Neural cell (in vitro differentiated cells): ENCODE results near the gene PRKCZ. TPM values are rescaled to one million over a fixed set of nuclear protein-coding genes. Genes with fewer than 3 reads are reported as not detected.

ENCODE experiments used
- H2AFZ ChIP-seq: fragments of 200-600, 300-800 bp; sonication (generic), shearing (Covaris generic); 2 replicates; pipeline ENCODE4 v1.6.0; 2014; ENCODE audit warnings: low read depth, mild to moderate bottlenecking, antibody characterized with exemption, low read length, moderate library complexity
- H3F3A ChIP-seq: fragments of 200-600 bp; shearing (Covaris generic); 2 replicates; pipeline ENCODE4 v1.6.1; 2016; ENCODE audit warnings: mild to moderate bottlenecking, moderate library complexity, mixed read lengths, antibody characterized with exemption, low read length; ENCODE audit not compliant: insufficient read depth, poor library complexity, severe bottlenecking
- H3K27ac ChIP-seq: fragments of 200-600, 300-800 bp; sonication (generic), shearing (Covaris generic); 2 replicates; pipeline ENCODE4 v1.5.1; 2014; ENCODE audit warnings: mild to moderate bottlenecking, low read length, moderate library complexity
- H3K27me3 ChIP-seq: fragments of 300-800, 200-600 bp; sonication (generic), shearing (Covaris generic); 2 replicates; pipeline ENCODE4 v1.6.0; 2014; ENCODE audit warnings: mild to moderate bottlenecking, low read depth, low read length, moderate library complexity; ENCODE audit not compliant: insufficient read depth
- H3K36me3 ChIP-seq: fragments of 300-800, 200-600 bp; sonication (generic), shearing (Covaris generic); 2 replicates; pipeline ENCODE4 v1.5.1; 2014; ENCODE audit warnings: mild to moderate bottlenecking, antibody characterized with exemption, low read length, moderate library complexity; ENCODE audit not compliant: insufficient read depth
- H3K4me2 ChIP-seq: fragments of 300-800, 200-600 bp; sonication (generic), shearing (Covaris generic); 2 replicates; pipeline ENCODE4 v1.6.0; 2014; ENCODE audit warnings: mild to moderate bottlenecking, low read length
- H3K4me3 ChIP-seq: fragments of 300-800, 200-600 bp; sonication (generic), shearing (Covaris generic); 2 replicates; pipeline ENCODE4 v1.5.1; 2014; ENCODE audit warnings: mild to moderate bottlenecking, low read length, moderate library complexity
- H3K79me2 ChIP-seq: fragments of 200-600 bp; shearing (Covaris generic); replicated peaks from 2 replicates; pipeline ENCODE4 v1.6.0; 2014; ENCODE audit warnings: mild to moderate bottlenecking, low read length, moderate library complexity; ENCODE audit not compliant: insufficient read depth
- H3K9ac ChIP-seq: fragments of 300-800, 200-600 bp; sonication (generic), shearing (Covaris generic); 2 replicates; pipeline ENCODE4 v1.6.1; 2016; ENCODE audit warnings: mild to moderate bottlenecking, low read length, mixed read lengths
- H3K9me2 ChIP-seq: fragments of 200-600 bp; shearing (Covaris generic); 2 replicates; pipeline ENCODE4 v1.6.1; 2016; ENCODE audit warnings: mild to moderate bottlenecking, low read length, mixed read lengths; ENCODE audit not compliant: insufficient read depth
- H3K9me3 ChIP-seq: fragments of 200-600, 300-800 bp; sonication (generic), shearing (Covaris generic); 2 replicates; pipeline ENCODE4 v1.6.1; 2016; ENCODE audit warnings: mild to moderate bottlenecking, mixed run types, low read length, moderate library complexity, mixed read lengths
- H4K20me1 ChIP-seq: fragments of 200-600 bp; shearing (Covaris generic); 2 replicates; pipeline ENCODE4 v1.6.1; 2016; ENCODE audit warnings: mild to moderate bottlenecking, mixed run types; ENCODE audit not compliant: insufficient read depth
- CTCF ChIP-seq: fragments of 450-650 bp; IDR thresholded peaks from 2 replicates; pipeline ENCODE4 v1.5.1; 2014; ENCODE audit warnings: antibody characterized with exemption, mild to moderate bottlenecking, moderate library complexity; ENCODE audit not compliant: poor library complexity, severe bottlenecking
- EP300 ChIP-seq: fragments of 450-650 bp; conservative IDR thresholded peaks from 2 replicates; pipeline ENCODE4 v1.6.1; 2014; ENCODE audit warnings: antibody characterized with exemption, mild to moderate bottlenecking, moderate library complexity; ENCODE audit not compliant: poor library complexity, severe bottlenecking
- EZH2 ChIP-seq: fragments of 200-600, 300-800 bp; shearing (Covaris generic), sonication (generic); IDR thresholded peaks from 2 replicates; pipeline ENCODE4 v1.6.1; 2014; ENCODE audit warnings: antibody characterized with exemption, low read length, borderline replicate concordance, mild to moderate bottlenecking; ENCODE audit not compliant: insufficient read depth, poor library complexity, severe bottlenecking
- MXI1 ChIP-seq: fragments of 450-650 bp; conservative IDR thresholded peaks from 2 replicates; pipeline ENCODE4 v1.6.1; 2014; ENCODE audit warnings: antibody characterized with exemption, mild to moderate bottlenecking; ENCODE audit not compliant: poor library complexity, severe bottlenecking
- POLR2AphosphoS5 ChIP-seq: IDR thresholded peaks from 2 replicates; pipeline ENCODE4 v1.6.1; 2012
- RAD21 ChIP-seq: fragments of 450-650 bp; conservative IDR thresholded peaks from 2 replicates; pipeline ENCODE4 v1.6.1; 2014; ENCODE audit warnings: antibody characterized with exemption, mild to moderate bottlenecking, moderate library complexity
- REST ChIP-seq: IDR thresholded peaks from 2 replicates; pipeline ENCODE4 v1.6.1; 2012; ENCODE audit warnings: borderline replicate concordance
- SMC3 ChIP-seq: fragments of 450-650 bp; conservative IDR thresholded peaks from 2 replicates; pipeline ENCODE4 v1.6.1; 2014; ENCODE audit warnings: antibody characterized with exemption, mild to moderate bottlenecking, moderate library complexity; ENCODE audit not compliant: poor library complexity
- TAF1 ChIP-seq: IDR thresholded peaks from 2 replicates; pipeline ENCODE4 v1.6.1; 2012; ENCODE audit warnings: low read depth
- polyA plus RNA-seq: library from polyadenylated mRNA; depleted of rRNA; stranded (reverse); fragments of >200 nt; gene quantifications from 2 replicates; pipeline ENCODE4 v1.2.3, GENCODE V29; 2014

The PRKCZ gene
- polyA plus RNA-seq, 1 donor from 2014 or later: 54.9 TPM

GRCh38 chr1:2042830-2043773 is 7.1 kb upstream of the PRKCZ start:
- Histone ChIP-seq H3K9ac (no peak overlapping the region), H3K27me3 (peaks cover 13% of the 10 kb centered on the region), H2AFZ (no peak overlapping the region), H3K9me2 (no peaks in the 10 kb centered on the region), H3K4me3 (no peak overlapping the region), H3F3A (no peaks in the 10 kb centered on the region), H3K4me2 (no peak overlapping the region), H3K9me3 (no peaks in the 10 kb centered on the region), H3K36me3 (no peaks in the 10 kb centered on the region), H3K79me2 (no peaks in the 10 kb centered on the region), H3K27ac (no peak overlapping the region), H4K20me1 (no peaks in the 10 kb centered on the region)
- TF ChIP-seq POLR2AphosphoS5: no peak
- no peak for TF ChIP-seq CTCF
- no peak for TF ChIP-seq EZH2

- Histone ChIP-seq H3K27ac (no peak overlapping the region), H4K20me1 (no peaks in the 10 kb centered on the region), H3K9me2 (no peaks in the 10 kb centered on the region), H3K9ac (no peak overlapping the region), H3K36me3 (no peaks in the 10 kb centered on the region), H3K27me3 (peaks cover 20% of the 10 kb centered on the region), H3K9me3 (no peaks in the 10 kb centered on the region), H3F3A (no peaks in the 10 kb centered on the region), H3K79me2 (no peaks in the 10 kb centered on the region), H3K4me2 (no peak overlapping the region), H2AFZ (no peak overlapping the region), H3K4me3 (no peak overlapping the region)
- TF ChIP-seq MXI1 (no peak), POLR2AphosphoS5 (no peak), REST (no peak), EZH2 (no peak), SMC3 (no peak), TAF1 (no peak), CTCF (no peak), RAD21 (no peak), EP300 (no peak)
Measured at GRCh38 chr1:2043886-2044285, 6.3 kb upstream of the PRKCZ start.
